ENCODE data around the gene TYMS.

The TYMS gene

GRCh38 chr18:712401-713134, 55.1 kb downstream of the TYMS start, which contains the start of gene ENOSF1:
Gene ENOSF1, minus strand, starts transcription at chr18:712630. Its CDS starts 43 bp downstream, at chr18:712587.
- DNase-seq = peak; percentile 81

GRCh38 chr18:713135-713490, 55.7 kb downstream of the TYMS start:
- DNase-seq = no peak

- DNase-seq = peak; percentile 44
These were observed 58.2 kb downstream of the TYMS start for GRCh38 chr18:715626-716025.

- no peak for DNase-seq
These were observed 59.5 kb downstream of the TYMS start for GRCh38 chr18:717003-717402.

All from stimulated activated CD4-positive, alpha-beta T cell treated with anti-CD3 and anti-CD28 coated beads, Interleukin-4, amount 100 ng/mL, for 24 hours (primary cell).